ENCODE data around the gene NDST3.

GRCh38 chr4:118279920-118280432, 245.7 kb downstream of the NDST3 start:
- TF ChIP-seq MAX (IDR thresholded peaks at IDR 0.05) (no peak), JUN (CRISPR knock-in tag; IDR thresholded peaks at IDR 0.05) (no peak)
